Colonic mucosa (tissue), 4 donors: ENCODE measurements around the gene PELI3. TPM values are rescaled to one million over a fixed set of nuclear protein-coding genes. Genes with fewer than 3 reads are reported as not detected.

Experiments used
- DNase-seq: peaks from one replicate; pipeline ENCODE4 v3.0.0-alpha.2; 2020
- H3K27ac ChIP-seq: fragments of 200-600 bp; one replicate; pipeline ENCODE4 v1.8.0; 2021
- H3K27me3 ChIP-seq: fragments of 200-600 bp; one replicate; pipeline ENCODE4 v1.8.0; 2021
- H3K36me3 ChIP-seq: fragments of 200-600 bp; one replicate; pipeline ENCODE4 v1.8.0; 2021
- H3K4me1 ChIP-seq: fragments of 200-600 bp; one replicate; pipeline ENCODE4 v1.8.0; 2021; ENCODE audit warnings: mild to moderate bottlenecking
- H3K4me3 ChIP-seq: fragments of 200-600 bp; one replicate; pipeline ENCODE4 v1.8.0; 2021
- H3K9ac ChIP-seq, 2 donors: one replicate each; pipeline ENCODE4 v1.7.0; 2013; ENCODE audit warnings: control low read depth in 2 of 2, low read depth in 2 of 2, low read length in 2 of 2
- H3K9me3 ChIP-seq: fragments of 200-600 bp; one replicate; pipeline ENCODE4 v1.8.0; 2021
- CTCF ChIP-seq: fragments of 200-600 bp; IDR thresholded peaks from one replicate; pipeline ENCODE4 v1.8.0; 2022; ENCODE audit warnings: antibody characterized with exemption, mild to moderate bottlenecking
- intact Hi-C: fragments of 100-400 bp; cut with DNase I; formaldehyde crosslinking; loops from one replicate; pipeline ENCODE4 v1.14.1; 2022
- total RNA-seq, 2 donors: library from RNA; stranded (reverse); fragmentation: NEBNext Ultra II Directional in 1 of 2; extraction: Animal tissue kit (Norgen Biotek cat#: 25700) in 1 of 2; gene quantifications; one replicate each; pipeline ENCODE4 v1.2.1, GENCODE V29; 2021
- donor health status: healthy.
- donor health status: DM: no; HTN: no; CAD: no.
- donor health status: DM: no; HTN: no; CAD: no.

The PELI3 gene
- total RNA-seq, 2 donors from 2014 or later = 3.8 to 3.9 TPM

GRCh38 chr11:66420671-66421476 lies 45.8 kb upstream of the PELI3 start, which contains the start of gene NPAS4:
Gene NPAS4, plus strand, starts transcription at chr11:66421035. Its CDS starts 145 bp downstream, at chr11:66421180.
- Histone ChIP-seq H3K9me3 (no peaks in the 10 kb centered on the region), H3K4me1 (no peaks in the 10 kb centered on the region), H3K36me3 (no peaks in the 10 kb centered on the region), H3K27me3 (peaks cover 7% of the 10 kb centered on the region), H3K27ac (no peak within 1 kb of the TSS), H3K4me3 (no peak within 1 kb of the TSS), H3K9ac (no peak within 1 kb of the TSS)
- DNase-seq = no peak
- intact Hi-C loops = no loop called here
- no peak for TF ChIP-seq CTCF

- no peak overlapping the region for H3K27ac ChIP-seq
- intact Hi-C loops = no loop called here
- TF ChIP-seq CTCF = no peak
These were observed 45.1 kb upstream of the PELI3 start for GRCh38 chr11:66421492-66422205.

GRCh38 chr11:66426314-66426713 lies 40.4 kb upstream of the PELI3 start:
- no peaks in the 10 kb centered on the region for H3K4me1 ChIP-seq
- H3K9ac ChIP-seq = no peak overlapping the region
- no peaks in the 10 kb centered on the region for H3K36me3 ChIP-seq
- H3K4me3 ChIP-seq = no peak overlapping the region
- intact Hi-C loops = no loop called here
- no peak for TF ChIP-seq CTCF
- no peak for DNase-seq
- no peak overlapping the region for H3K27ac ChIP-seq
- no peaks in the 10 kb centered on the region for H3K27me3 ChIP-seq
- H3K9me3 ChIP-seq = no peaks in the 10 kb centered on the region

More at GRCh38 chr11:66421492-66422205, 45.1 kb upstream of the PELI3 start:
- H3K36me3 ChIP-seq = no peaks in the 10 kb centered on the region
- H3K4me3 ChIP-seq = no peak overlapping the region
- no peaks in the 10 kb centered on the region for H3K4me1 ChIP-seq
- H3K27me3 ChIP-seq = peaks cover 7% of the 10 kb centered on the region
- no peak overlapping the region for H3K9ac ChIP-seq
- DNase-seq = peak; percentile 90
- no peaks in the 10 kb centered on the region for H3K9me3 ChIP-seq

GRCh38 chr11:66428933-66429332 lies 37.8 kb upstream of the PELI3 start:
- no peak overlapping the region for H3K4me3 ChIP-seq

More at GRCh38 chr11:66428933-66429332, 37.8 kb upstream of the PELI3 start:
- intact Hi-C loops = no loop called here
- Histone ChIP-seq H3K4me1 (no peaks in the 10 kb centered on the region), H3K9ac (no peak overlapping the region), H3K9me3 (no peaks in the 10 kb centered on the region), H3K36me3 (no peaks in the 10 kb centered on the region), H3K27me3 (no peaks in the 10 kb centered on the region), H3K27ac (no peak overlapping the region)
- DNase-seq = no peak
- no peak for TF ChIP-seq CTCF
